Thymus (tissue), 11 donors: ENCODE measurements around the gene PIGR. TPM values are rescaled to one million over a fixed set of nuclear protein-coding genes. Genes with fewer than 3 reads are reported as not detected.

ENCODE experiments used
- DNase-seq, 9 donors: peaks; one replicate each; pipeline ENCODE4 v3.0.0-alpha.2; 2013; ENCODE audit warnings: low spot score in 9 of 9, low read depth in 6 of 9, missing footprints in 1 of 9
- H3K27ac ChIP-seq, 2 donors: one replicate each; pipeline ENCODE4 v1.5.1; 2013; ENCODE audit warnings: control low read depth in 1 of 2, low read depth in 1 of 2, low read length in 1 of 2, mild to moderate bottlenecking in 1 of 2, moderate library complexity in 1 of 2
- H3K27me3 ChIP-seq, 2 donors: one replicate each; pipeline ENCODE4 v1.5.1; 2013; ENCODE audit warnings: low read length in 1 of 2; ENCODE audit not compliant: control insufficient read depth in 2 of 2, insufficient read depth in 1 of 2
- H3K36me3 ChIP-seq, 2 donors: one replicate each; pipeline ENCODE4 v1.5.1; 2013; ENCODE audit warnings: low read length in 1 of 2, mild to moderate bottlenecking in 1 of 2, moderate library complexity in 1 of 2; ENCODE audit not compliant: control insufficient read depth in 2 of 2, insufficient read depth in 2 of 2
- H3K4me1 ChIP-seq, 2 donors: one replicate each; pipeline ENCODE4 v1.5.1; 2013; ENCODE audit warnings: low read length in 2 of 2; ENCODE audit not compliant: control insufficient read depth in 2 of 2, insufficient read depth in 2 of 2
- H3K4me3 ChIP-seq, 2 donors: one replicate each; pipeline ENCODE4 v1.5.1; 2013; ENCODE audit warnings: low read length in 2 of 2, control low read depth in 1 of 2, mild to moderate bottlenecking in 1 of 2
- H3K9me3 ChIP-seq, 2 donors: one replicate each; pipeline ENCODE4 v1.5.1; 2013; ENCODE audit warnings: low read length in 1 of 2, mild to moderate bottlenecking in 1 of 2; ENCODE audit not compliant: control insufficient read depth in 2 of 2, insufficient read depth in 1 of 2
- WGBS: extraction: QIAGEN DNeasy Blood & Tissue Kit; methylation state at CpG from one replicate; pipeline ENCODE4 v1.1.7; 2013; 5-methylcytosine and 5-hydroxymethylcytosine counted together
- polyA plus RNA-seq: library from polyadenylated mRNA; stranded (reverse); fragments of 200-250 nt; gene quantifications from one replicate; pipeline ENCODE4 v1.2.3, GENCODE V29; 2013
- total RNA-seq: library from RNA; stranded (reverse); fragments of 120-200 nt; gene quantifications from one replicate; pipeline ENCODE4 v1.2.4, GENCODE V29; 2013
- donor health status: healthy.

PIGR gene
- total and polyA plus RNA-seq, 2 donors, result 0.24 to 1.1 TPM

DNA sequence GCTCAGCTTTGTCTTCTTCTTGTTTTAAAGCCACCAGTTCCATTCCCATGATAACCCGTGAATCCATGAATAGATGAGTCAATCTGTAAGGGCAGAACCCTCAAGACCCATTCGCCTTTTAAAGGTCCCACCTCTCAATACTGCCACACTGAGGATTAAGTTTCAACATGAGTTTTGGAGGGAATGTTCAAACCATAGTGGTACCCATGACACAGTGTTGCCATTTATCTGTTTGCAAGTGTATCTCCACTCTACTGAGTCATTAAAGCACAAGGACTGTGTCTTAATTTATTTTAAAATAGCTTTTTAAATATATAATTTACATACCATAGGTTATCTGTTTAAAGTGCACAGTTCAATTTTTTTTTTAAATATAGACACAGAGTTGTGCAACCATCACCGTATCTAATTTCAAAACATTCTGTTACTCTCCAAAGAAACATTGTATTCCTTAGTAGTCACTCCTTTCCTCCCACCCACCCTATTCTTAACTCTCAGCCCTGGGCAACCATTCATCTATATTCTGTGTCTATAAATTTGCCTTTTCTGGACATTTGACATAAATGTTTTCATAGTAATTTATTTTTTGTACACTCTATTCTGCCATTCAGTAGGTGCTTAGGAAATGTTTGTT is 53.8 kb downstream of the PIGR start:
- no peaks in the 10 kb centered on the region for H3K36me3 ChIP-seq

DNA sequence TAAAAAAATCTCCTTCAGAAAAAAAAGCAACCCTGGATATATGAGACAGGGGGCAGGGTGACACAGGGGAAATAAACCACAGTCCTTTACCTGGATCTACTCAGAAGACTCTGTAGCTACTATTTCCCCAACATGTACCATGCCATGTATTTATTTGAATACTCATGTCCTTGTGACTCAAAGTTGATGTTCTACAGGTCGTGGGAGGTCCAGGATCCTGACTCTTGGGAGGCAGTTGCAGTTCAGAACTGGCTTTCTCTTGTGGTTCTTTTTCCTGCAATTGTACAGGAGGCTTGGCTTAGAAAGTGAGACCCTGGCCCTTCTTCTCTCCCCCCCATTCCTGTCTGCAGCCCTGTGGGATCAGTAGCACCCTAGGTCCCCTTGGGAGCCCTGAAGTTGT is 54.9 kb downstream of the PIGR start:
- Histone ChIP-seq H3K4me1 (peaks cover 3 to 7% of the 10 kb centered on the region in 2 donors), H3K4me3 (no peak overlapping the region), H3K27ac (no peak overlapping the region), H3K36me3 (no peaks in the 10 kb centered on the region), H3K27me3 (no peaks in the 10 kb centered on the region), H3K9me3 (no peaks in the 10 kb centered on the region)
- 95% methylated on average over 1 of the region's 1 CpG for WGBS
- DNase-seq, result no peak

More for the DNA sequence above, 53.8 kb downstream of the PIGR start:
- H3K27ac ChIP-seq, result no peak overlapping the region
- 97% methylated on average over 3 of the region's 3 CpGs for WGBS
- H3K4me3 ChIP-seq, result no peak overlapping the region
- H3K9me3 ChIP-seq, result no peaks in the 10 kb centered on the region
- peaks cover 3 to 7% of the 10 kb centered on the region in 2 donors for H3K4me1 ChIP-seq
- no peak for DNase-seq
- no peaks in the 10 kb centered on the region for H3K27me3 ChIP-seq

DNA sequence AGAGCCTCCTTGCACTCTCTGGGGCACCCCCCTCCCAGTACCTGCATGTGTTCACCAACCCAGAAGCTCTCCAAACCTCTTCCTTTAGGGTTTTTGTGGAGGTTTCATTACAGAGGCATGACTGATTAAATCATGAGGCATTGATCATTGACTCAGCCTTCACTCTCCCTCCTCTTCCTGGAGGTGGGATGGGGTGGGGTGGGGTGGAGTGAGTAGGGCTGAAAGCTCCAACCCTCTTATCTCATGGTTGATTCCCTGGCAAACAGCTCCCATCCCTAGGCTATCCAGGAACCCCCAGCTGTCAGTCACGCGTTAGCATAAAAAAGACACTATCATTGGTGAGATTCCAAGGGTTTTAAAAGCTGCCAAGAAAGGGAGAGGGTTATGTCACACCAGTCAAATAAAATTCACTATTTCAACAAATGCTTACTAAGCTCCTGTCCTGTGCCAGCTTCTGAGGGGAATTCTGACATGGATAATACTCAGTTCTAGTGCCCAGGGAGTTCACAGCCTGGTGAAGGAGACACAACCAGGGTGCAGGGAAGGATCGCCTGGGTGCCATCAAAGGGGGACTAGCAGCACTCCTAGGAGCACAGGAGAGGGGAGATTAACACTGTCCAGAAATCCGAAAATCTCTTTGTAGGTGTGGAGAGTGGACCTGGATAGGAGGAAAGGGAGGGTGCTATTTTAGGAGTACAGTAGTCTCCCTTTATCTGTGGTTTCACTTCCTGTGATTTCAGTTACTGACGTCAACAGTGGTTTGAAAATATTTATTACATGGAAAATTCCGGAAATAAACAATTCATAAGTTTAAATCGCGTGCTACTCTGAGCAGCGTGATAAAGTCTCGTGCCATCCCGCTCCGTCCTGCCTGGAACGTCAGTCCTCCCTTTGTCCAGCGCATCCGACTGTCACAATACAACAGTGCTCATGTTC is 55.9 kb downstream of the PIGR start:
- no peaks in the 10 kb centered on the region for H3K36me3 ChIP-seq
- no peak for DNase-seq
- H3K27ac ChIP-seq, result no peak overlapping the region
- no peaks in the 10 kb centered on the region for H3K27me3 ChIP-seq
- 86% methylated on average over 15 of the region's 15 CpGs for WGBS
- H3K9me3 ChIP-seq, result no peaks in the 10 kb centered on the region
- H3K4me1 ChIP-seq, result peaks cover 3 to 7% of the 10 kb centered on the region in 2 donors
- no peak overlapping the region for H3K4me3 ChIP-seq

DNA sequence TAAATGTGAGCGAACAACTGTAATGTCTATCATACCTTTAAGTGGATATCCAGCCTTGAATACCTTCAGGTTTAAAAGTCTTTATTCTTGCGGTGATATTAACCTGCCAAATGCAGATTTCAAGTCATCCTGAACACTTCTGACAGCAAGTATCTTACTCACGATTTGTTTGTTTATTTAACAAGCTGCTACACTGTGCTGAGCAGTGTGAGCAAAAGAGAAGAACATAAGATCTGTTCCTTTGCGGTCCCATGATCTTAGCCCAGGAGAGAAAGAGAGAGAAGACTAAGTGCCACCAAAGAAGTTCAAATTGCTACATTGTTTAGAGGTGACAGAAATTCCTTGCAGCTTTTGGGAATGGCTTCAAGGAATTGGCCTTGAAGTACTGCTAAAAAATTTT is 58.6 kb downstream of the PIGR start:
- Histone ChIP-seq H3K9me3 (no peaks in the 10 kb centered on the region), H3K27ac (no peak overlapping the region), H3K36me3 (no peaks in the 10 kb centered on the region), H3K27me3 (no peaks in the 10 kb centered on the region), H3K4me3 (no peak overlapping the region), H3K4me1 (peaks cover 3 to 7% of the 10 kb centered on the region in 2 donors)
- DNase-seq, result no peak
- WGBS, result 93% methylated on average over 4 of the region's 4 CpGs

DNA sequence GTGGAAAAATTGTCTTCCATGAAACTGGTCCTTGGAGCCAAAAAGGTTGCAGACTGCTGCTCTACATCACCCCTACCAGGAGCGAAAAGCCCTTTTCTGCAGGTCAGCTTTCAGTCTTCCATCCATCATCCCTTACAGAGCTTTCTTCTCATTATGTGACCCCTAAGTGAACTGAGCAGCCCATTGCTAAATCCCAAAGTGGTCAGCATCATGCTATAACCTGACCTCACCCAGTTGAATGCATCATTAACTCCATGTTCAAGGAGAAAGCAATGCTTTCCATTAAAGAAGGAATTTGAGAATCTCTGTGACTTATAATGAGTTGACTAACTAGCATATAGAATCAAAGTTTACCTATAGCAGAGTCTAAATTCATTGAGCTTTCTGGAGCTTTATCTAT is 59.4 kb downstream of the PIGR start:
- Histone ChIP-seq H3K9me3 (no peaks in the 10 kb centered on the region), H3K27me3 (no peaks in the 10 kb centered on the region), H3K4me3 (no peak overlapping the region), H3K4me1 (peaks cover 3 to 7% of the 10 kb centered on the region in 2 donors), H3K36me3 (no peaks in the 10 kb centered on the region), H3K27ac (no peak overlapping the region)
- 93% methylated on average over 1 of the region's 1 CpG for WGBS
- DNase-seq, result no peak

DNA sequence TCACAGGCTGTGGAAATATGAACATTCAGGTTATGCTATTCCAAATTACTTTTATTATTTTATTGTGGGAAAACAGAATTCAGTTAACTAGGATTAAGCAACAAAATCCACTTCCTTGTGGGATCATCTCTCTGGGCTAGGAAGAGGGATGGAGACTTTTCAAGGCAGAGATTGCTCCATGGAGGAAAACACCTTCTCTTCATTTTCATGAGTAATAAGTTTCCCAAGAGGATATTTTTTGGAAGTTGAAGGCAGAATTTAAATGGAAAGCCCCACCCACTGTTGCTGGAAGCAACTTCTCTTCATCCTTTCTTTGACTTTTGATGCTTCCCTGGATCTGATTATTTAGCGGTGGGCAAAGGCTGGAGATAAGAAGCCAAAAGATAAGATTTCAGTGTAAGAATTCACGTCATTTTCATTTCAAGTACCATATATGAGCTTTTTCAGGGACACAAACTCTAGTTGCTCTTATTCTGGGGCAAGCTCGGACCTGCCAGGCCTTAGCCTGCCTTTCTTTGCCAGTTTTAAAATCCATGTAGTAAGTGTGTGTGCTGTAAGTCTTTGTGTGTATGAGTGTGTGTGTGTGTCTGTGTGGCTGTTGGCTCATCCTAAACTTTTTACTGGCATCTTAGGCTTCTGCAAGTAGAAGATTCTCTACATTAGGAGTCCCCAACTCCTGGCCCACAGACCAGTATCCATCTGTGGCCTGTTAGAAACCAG is 60.8 kb downstream of the PIGR start:
- no peak overlapping the region for H3K4me3 ChIP-seq
- H3K9me3 ChIP-seq, result no peaks in the 10 kb centered on the region
- no peak overlapping the region for H3K27ac ChIP-seq
- no peak for DNase-seq
- WGBS, result 91% methylated on average over 3 of the region's 3 CpGs
- no peaks in the 10 kb centered on the region for H3K27me3 ChIP-seq
- peaks cover 3 to 6% of the 10 kb centered on the region in 2 donors for H3K4me1 ChIP-seq
- H3K36me3 ChIP-seq, result no peaks in the 10 kb centered on the region

DNA sequence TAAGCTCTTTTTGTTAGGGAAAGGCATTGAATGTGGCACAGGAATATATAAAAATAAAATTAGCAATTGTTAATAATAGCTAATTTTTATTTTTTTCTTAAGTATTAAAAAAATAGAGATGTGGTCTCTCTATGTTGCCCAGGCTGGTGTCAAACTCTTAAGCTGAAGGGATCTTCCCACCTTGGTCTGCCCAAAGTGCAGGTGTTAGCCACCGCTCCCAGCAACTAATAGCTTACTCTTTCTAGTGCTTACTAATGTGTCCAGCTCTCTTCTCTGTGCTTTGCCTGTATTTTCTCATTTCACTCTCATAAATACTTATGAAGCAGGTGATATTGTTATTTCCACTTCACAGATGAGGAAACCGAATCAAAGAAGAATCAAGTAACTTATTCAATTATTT is 62.4 kb downstream of the PIGR start:
- WGBS, result 92% methylated on average over 2 of the region's 2 CpGs
- H3K27me3 ChIP-seq, result no peaks in the 10 kb centered on the region
- no peak overlapping the region for H3K4me3 ChIP-seq
- DNase-seq, result no peak
- no peaks in the 10 kb centered on the region for H3K9me3 ChIP-seq
- no peaks in the 10 kb centered on the region for H3K4me1 ChIP-seq
- no peaks in the 10 kb centered on the region for H3K36me3 ChIP-seq
- no peak overlapping the region for H3K27ac ChIP-seq

DNA sequence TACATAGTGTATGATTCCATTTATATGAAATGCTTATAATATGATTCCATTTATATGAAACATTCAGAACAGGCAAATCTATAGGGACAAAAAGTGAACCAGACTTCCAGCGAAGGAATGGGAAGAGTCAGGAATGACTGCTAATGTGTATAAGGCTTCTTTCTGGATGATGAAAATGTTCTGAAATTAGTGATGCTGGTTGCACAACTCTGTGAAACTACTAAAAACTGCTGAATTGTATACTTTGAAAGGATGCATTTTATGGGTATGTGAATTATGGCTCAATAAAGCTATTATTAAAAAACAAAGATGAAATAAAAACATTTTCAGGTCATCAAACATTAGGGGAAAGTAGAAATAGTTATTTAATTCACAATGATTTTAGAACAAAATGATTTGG is 63.1 kb downstream of the PIGR start:
- no peaks in the 10 kb centered on the region for H3K36me3 ChIP-seq
- no peaks in the 10 kb centered on the region for H3K4me1 ChIP-seq
- DNase-seq, result no peak
- whole genome bisulfite sequencing, result 98% methylated on average over 1 of the region's 1 CpG
- H3K4me3 ChIP-seq, result no peak overlapping the region
- peaks cover 0 to 4% of the 10 kb centered on the region in 2 donors for H3K9me3 ChIP-seq
- H3K27ac ChIP-seq, result no peak overlapping the region
- H3K27me3 ChIP-seq, result no peaks in the 10 kb centered on the region

DNA sequence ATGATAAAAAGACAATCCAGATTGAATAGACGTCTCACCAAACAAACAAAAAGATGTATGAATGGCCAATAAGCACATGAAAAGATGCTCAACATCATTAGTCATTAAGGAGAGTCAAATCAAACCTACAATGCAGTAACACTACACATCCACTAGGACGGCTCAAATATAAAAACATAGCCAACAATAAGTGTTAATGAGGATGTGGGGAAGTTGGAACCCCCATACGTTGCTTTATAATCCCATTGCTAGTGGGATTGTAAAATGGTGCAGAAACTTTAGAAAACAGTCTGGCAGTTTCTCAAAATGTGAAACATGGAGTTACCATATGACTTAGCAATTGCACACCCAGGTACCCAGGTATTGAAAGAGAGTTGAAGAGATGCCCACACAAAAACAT is 63.7 kb downstream of the PIGR start:
- DNase-seq, result no peak
- 95% methylated on average over 3 of the region's 3 CpGs for WGBS
- Histone ChIP-seq H3K4me1 (no peaks in the 10 kb centered on the region), H3K36me3 (no peaks in the 10 kb centered on the region), H3K27me3 (no peaks in the 10 kb centered on the region), H3K27ac (no peak overlapping the region), H3K4me3 (no peak overlapping the region), H3K9me3 (peaks cover 0 to 4% of the 10 kb centered on the region in 2 donors)
